Stimulated activated CD8-positive, alpha-beta memory T cell treated with anti-CD3 and anti-CD28 coated beads, Interleukin-12 subunit alpha, Interleukin-12 subunit beta, amount 100 ng/mL, for 24 hours (primary cell): Measurements from ENCODE around the gene SPATA31D4.
"Not testable (repeated sequence)": the region's sequence is repeated elsewhere in the genome, so short reads cannot be mapped to it uniquely, and the experiment has no call there.

Source experiments
- DNase-seq: peaks from one replicate; pipeline ENCODE4 v3.0.0-alpha.2; 2020; ENCODE audit errors: extremely low read depth

Gene SPATA31D4

GRCh38 chr9:81928305-81928704 is at the start of gene SPATA31D4:
SPATA31D4 (plus strand) TSS chr9:81928428; CDS start chr9:81928514, 86 bp downstream.
- DNase-seq: not testable (repeated sequence)

DNA sequence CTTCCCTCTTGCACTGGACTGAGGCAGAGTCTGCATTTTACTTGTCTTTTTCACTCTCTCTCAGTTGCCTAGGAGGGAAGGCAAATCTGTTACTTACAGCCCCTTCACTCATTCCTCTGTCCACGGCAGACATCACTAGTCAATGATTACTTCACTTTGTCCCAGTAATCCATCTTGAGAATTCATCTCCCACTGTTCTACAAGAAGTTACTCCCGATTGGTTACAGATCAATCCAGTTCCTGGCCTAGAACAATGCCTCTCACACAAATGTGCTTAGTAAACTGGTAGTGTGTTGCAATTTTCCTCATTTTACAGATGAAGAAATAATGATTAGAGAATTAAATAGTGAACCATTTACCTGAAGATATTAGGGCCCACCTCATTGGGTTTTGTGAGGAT is 49.7 kb upstream of the SPATA31D4 start:
- DNase-seq: no peak

- no peak for DNase-seq
Measured at GRCh38 chr9:81879501-81879916, 48.7 kb upstream of the SPATA31D4 start.

DNA sequence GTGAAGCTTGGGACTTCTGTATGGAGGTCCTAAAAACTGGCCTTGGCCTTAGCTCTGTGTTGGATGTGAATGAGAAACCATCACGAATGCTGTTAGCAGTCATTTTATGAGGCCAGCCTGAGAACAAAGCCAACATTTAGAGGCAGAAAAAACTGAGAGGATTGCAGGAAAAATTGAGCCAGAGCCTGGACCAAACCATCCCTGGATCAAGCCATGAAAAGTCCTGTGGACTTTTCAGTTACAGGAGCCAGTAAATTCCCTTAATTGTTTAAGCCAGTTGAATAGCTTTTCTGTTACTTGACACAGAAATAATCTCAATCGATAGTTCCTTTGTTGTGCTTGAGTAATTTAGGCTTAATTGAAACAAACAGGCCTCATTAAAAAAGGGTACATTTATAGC is 42.6 kb upstream of the SPATA31D4 start:
- no peak for DNase-seq

- no peak for DNase-seq
Measured at GRCh38 chr9:81886665-81887064, 41.6 kb upstream of the SPATA31D4 start.

GRCh38 chr9:81890104-81890503 is 38.1 kb upstream of the SPATA31D4 start:
- DNase-seq: no peak

DNA sequence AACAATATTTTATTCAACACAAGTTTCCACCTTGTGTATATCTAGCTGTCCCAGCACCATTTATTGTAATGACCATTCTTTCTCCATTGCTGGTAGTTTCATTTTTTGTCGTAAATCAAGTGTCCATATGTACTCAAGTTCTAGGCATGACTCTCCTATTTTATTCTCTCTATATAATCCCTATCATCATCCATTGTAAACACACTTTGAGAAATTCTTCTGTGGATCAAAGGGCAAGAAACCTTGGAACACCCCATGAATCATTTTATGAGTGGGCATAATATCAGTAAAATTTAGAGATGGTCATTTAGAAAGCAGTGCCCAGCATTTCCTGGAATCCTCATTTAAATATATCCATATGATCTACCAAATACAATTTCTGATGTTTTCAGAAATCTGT is 35.8 kb upstream of the SPATA31D4 start:
- DNase-seq: no peak

- no peak for DNase-seq
Measured at GRCh38 chr9:81893929-81894328, 34.3 kb upstream of the SPATA31D4 start.

- no peak for DNase-seq
Measured at GRCh38 chr9:81894891-81895290, 33.3 kb upstream of the SPATA31D4 start.

DNA sequence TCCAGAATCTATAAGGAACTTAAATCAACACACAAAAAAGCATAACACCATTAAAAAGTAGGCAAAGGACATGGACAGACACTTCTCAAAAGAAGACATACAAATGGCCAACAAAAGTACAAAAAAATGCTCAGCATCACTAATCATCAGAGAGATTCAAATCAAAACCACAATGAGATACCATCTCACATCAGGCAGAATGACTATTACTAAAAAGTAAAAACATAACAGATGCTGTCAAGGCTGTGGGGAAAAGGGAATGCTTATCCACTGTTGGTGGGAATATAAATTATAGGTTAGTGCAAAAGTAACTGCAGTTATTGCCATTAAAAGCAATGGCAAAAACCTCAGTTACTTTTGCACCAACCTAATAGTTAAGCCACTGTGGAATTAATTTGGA is 32.2 kb upstream of the SPATA31D4 start:
- DNase-seq: no peak

GRCh38 chr9:81898851-81899250 is 29.4 kb upstream of the SPATA31D4 start:
- no peak for DNase-seq

- no peak for DNase-seq
Measured at GRCh38 chr9:81902196-81902595, 26.0 kb upstream of the SPATA31D4 start.

DNA sequence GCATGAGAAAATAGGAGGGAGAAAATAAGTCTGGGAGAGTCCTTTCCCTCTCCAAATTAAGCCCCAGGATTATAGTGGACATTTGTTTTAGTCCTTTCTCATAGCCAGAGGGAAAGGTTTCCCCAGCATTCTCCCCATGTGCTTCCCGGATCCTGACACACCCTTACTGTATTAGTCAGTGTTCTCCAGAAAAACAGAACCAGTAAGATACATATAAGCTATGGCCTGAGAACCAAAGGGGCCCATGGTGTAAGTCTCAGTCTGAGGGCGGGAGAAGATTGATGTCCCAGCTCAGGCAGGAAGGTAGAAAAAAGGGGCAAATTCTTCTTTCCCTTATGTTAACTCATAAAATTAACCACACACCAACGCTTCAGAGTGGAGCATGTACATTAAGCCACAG is 25.6 kb upstream of the SPATA31D4 start:
- DNase-seq: no peak

- no peak for DNase-seq
Measured at GRCh38 chr9:81906671-81907070, 21.6 kb upstream of the SPATA31D4 start.

DNA sequence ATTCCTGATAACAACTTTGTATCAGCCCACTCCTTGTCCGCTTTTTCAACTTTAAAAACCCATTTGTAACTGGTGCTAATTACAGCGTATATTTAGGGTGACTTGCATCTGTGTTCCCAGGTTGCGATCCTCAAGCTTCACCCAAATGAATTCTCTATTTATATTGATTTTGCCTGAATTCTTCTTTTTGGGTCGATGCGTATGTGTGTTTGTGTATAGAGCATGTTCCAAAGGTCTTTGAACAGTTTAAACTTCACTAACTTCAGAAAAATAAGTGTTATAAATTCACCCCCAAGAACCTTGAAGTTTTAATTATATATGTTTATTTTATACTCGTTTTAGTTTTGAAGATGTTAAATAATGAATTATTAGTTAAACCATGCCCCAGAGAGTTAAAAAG is 16.1 kb upstream of the SPATA31D4 start:
- no peak for DNase-seq

- no peak for DNase-seq
Measured at GRCh38 chr9:81915801-81916505, 12.3 kb upstream of the SPATA31D4 start.

GRCh38 chr9:81918507-81918906 is 9.7 kb upstream of the SPATA31D4 start:
- DNase-seq: not testable (repeated sequence)

GRCh38 chr9:81930147-81930546 is 1.9 kb downstream of the SPATA31D4 start:
- not testable (repeated sequence) for DNase-seq

- not testable (repeated sequence) for DNase-seq
Measured at GRCh38 chr9:81933547-81933946, 5.3 kb downstream of the SPATA31D4 start.

- DNase-seq: not testable (repeated sequence)
Measured at GRCh38 chr9:81943393-81943792, 15.2 kb downstream of the SPATA31D4 start, which contains the start of gene SPATA31D3. SPATA31D3 (plus strand) TSS chr9:81943500; CDS start chr9:81943586, 86 bp downstream.

DNA sequence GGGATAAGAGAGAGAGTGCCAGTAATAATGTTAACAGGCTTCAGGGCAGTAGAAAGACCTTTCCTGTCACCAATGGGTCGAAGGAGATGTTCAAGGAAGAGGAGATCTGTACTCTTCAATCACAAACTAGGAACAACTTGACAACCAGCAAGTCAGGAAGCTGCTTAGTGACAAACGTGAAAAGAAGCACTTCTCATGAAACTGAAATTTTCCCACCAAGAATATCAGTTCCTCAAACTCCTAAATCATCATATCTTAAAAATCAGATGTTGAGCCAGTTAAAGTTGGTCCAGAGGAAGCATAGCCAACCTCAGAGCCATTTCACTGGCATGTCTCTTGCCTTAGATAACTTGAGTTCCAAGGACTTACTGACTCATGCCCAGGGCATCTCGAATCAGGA is 20.4 kb downstream of the SPATA31D4 start:
- DNase-seq: not testable (repeated sequence)

DNA sequence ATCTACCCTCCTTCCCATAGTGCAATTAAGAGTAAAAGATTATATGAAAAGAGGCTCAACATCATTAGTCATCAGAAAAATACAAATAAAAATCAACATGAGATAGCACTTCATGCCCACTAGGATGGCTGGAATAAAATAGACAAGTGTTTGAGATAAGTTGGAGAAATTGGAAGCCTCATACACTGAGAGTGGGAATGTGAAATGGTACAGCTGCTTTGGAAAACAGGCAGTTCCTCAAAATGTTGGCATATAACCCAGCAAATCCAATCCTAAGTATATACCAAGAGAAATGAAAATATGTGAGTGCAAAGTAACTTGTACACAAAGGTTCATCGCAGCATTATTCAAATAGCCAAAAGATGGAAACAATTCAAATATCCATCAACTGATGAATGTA is 24.9 kb downstream of the SPATA31D4 start:
- DNase-seq: no peak

- no peak for DNase-seq
Measured at GRCh38 chr9:81955625-81956024, 27.4 kb downstream of the SPATA31D4 start.
